ENCODE measurements around the gene MTERF4.

MTERF4 gene

GRCh38 chr2:241074901-241075540, 27.1 kb downstream of the MTERF4 start:
- no peak for TF ChIP-seq CTCF (IDR thresholded peaks at IDR 0.05; ENCODE audit: low read depth, low read length)

GRCh38 chr2:241074065-241074818, 27.8 kb downstream of the MTERF4 start:
- no peak overlapping the region for H3K4me3 ChIP-seq (ENCODE audit: low read depth, low read length)

More at GRCh38 chr2:241074901-241075540, 27.1 kb downstream of the MTERF4 start:
- H3K4me3 ChIP-seq (ENCODE audit: low read depth, low read length): no peak overlapping the region

GRCh38 chr2:241073166-241074064, 28.7 kb downstream of the MTERF4 start:
- no peak overlapping the region for H3K4me3 ChIP-seq (ENCODE audit: low read depth, low read length)
- no peak for TF ChIP-seq CTCF (IDR thresholded peaks at IDR 0.05; ENCODE audit: low read depth, low read length)

More at GRCh38 chr2:241074065-241074818, 27.8 kb downstream of the MTERF4 start:
- TF ChIP-seq CTCF (IDR thresholded peaks at IDR 0.05; ENCODE audit: low read depth, low read length): no peak

GRCh38 chr2:241072553-241073165, 29.4 kb downstream of the MTERF4 start:
- no peak overlapping the region for H3K4me3 ChIP-seq (ENCODE audit: low read depth, low read length)
- TF ChIP-seq CTCF (IDR thresholded peaks at IDR 0.05; ENCODE audit: low read depth, low read length): no peak

- TF ChIP-seq CTCF (IDR thresholded peaks at IDR 0.05; ENCODE audit: low read depth, low read length): no peak
- no peak overlapping the region for H3K4me3 ChIP-seq (ENCODE audit: low read depth, low read length)
Measured at GRCh38 chr2:241072151-241072550, 29.9 kb downstream of the MTERF4 start.

- H3K4me3 ChIP-seq (ENCODE audit: low read depth, low read length): no peak overlapping the region
- TF ChIP-seq CTCF (IDR thresholded peaks at IDR 0.05; ENCODE audit: low read depth, low read length): no peak
Measured at GRCh38 chr2:241071677-241072111, 30.4 kb downstream of the MTERF4 start.
